DMS153 treated with DMSO at 0.1 percent for 48 hours (cell line): Measurements from ENCODE around the gene MAN1B1.
"Not testable (repeated sequence)": the region's sequence is repeated elsewhere in the genome, so short reads cannot be mapped to it uniquely, and the experiment has no call there.

Source experiments
- DNase-seq: peaks from one replicate; lab custom pipeline; 2025; ENCODE audit not compliant: unreplicated experiment; lab: John Stamatoyannopoulos, UW

Gene MAN1B1

DNA sequence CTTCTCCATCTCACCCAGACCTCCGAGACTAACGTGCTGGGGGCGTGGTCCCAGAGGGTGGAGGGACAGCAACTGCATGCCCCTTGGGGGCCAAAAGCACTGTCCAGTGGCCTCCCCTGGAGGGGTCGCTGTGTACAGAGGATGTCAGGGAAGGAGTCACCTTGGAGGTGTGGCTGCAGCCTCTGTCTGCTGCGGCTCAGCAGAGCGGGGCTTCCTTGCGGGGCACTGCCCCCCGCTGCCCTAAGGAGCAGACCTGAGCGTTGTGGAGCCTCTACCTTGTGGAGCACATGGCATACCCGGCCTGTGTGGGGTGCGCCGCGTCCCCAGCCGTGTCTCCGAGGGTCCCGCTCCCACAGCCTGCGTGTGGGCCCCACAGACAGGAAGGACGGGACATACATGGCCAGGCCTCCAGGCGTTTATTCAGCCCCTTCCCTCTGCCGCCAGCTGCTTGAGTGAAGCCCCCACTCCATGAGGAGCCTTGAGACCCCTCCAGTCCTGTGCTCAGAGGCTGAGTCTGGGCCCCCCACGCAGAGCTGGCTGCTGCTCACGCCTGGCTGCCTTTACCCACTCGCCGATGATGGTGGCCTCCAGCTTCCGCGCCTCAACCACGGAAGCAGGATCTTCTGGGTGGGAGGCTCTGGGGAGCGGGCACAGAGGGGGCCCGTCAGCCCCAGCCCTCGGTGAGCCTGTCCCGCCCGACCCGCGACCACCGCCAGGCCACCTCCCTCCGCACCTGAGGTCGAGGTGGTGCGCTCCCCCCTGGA lies 23.5 kb downstream of the MAN1B1 start:
- no peak for DNase-seq

DNA sequence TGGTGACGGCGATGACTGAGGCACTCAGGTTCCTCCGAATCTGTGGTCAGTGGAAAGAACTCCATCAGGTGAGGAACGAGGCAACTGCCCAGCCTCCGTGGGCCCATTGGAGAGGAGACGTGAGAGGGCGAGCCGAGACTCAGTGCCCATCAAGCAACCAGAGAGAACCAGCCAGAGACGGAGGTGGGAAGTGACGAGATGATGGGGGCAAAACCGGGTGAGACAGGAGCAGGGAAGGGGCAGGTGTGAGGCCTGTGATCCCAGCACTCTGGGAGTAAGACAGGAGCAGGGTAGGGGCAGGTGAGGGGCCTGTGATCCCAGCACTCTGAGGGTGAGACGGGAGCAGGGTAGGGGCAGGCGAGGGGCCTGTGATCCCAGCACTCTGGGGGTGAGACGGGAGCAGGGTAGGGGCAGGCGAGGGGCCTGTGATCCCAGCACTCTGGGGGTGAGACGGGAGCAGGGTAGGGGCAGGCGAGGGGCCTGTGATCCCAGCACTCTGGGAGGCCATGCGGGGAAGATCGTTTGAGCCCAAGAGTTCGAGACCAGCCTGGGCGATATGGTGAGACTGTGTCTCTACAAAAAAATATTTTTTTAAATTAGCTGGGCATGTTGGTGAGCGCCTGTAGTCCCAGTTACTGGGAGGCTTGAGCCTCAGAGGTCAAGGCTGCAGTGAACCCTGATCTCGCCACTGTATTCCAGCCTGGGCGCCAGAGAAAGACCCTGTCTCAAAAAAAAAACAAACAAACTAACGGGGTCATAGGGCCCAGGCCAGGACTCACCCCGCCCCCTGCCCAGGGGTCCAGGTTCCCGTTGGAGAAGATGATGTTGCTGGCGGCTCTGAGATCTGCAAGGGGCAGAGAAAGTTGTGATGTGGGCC lies 24.4 kb downstream of the MAN1B1 start:
- DNase-seq, result no peak

DNA sequence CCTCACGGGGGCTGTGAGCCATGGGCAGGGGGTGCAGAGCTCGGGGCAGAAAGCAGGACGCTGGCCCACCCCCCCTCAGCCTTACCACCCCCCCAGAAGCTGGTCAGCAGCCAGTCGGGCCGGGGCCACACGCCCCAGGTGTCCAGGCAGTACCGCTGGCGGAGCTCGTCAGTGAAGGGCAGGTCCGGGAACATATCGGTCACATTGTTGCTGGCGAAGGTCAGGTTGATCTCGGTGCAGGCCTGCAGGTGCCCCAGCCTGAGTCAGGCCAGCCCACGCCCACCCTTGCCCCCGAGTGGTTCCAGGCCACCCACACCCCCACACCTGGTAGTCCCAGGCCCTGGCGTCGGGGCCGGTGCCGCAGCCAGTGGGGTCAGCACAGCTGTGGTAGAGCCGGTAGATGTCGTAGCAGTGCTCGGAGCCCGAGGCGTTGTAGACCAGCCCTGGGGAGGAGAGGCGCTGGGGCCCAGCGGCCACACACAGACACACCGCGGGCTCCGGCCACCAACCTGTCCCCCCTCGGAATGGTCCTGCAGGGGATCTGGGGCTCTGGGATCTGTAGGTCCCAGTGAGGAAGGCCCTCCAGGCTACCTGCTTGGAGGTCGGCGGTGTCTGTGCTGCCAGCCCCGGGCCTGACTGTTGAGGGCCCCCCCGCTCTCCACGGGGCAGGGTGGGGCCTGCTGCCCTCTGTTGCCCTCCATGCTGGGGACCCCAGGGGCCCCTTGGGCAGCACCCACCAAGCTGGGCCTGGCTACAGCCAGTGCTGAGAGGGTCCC lies 25.2 kb downstream of the MAN1B1 start:
- no peak for DNase-seq

DNA sequence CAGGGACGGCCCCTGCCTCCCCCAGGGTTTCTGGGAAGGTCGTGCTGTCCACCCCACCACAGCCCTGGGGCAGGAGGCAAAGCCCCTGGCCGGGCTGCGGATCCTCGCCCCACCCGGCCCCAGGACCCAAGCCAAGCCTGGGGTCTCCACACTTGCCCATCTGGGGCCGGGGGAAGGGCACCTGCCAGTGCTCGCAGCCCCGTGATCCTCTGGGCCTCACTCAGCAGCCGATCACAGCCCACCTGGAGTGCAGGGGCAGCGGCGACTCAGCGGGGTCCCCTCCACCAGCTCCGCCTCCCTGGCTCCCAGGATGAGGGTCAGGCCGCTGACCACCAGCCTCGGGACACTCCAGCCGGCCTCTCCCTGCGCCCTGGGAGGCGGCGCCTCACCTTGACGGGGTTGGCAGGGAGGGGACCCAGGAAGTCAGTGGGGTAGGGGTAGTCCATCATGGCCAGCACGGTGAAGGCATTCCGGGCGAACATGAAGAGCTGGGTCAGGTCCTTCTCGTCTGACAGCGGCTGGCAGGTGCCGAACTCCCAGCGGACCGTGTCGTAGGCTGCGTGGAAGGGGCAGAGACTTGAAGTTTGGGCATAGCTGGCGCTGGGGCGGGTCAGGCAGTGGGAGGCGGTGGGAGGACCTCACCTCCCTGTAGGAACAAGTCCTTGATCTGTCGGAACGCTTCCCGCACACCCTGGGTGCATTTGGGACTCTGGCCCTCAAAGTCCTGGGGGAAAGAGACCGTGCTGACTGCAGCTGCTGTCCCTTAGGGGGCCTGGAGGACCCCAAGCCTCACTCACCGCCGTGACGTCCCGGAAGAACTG lies 26.0 kb downstream of the MAN1B1 start:
- DNase-seq, result no peak

DNA sequence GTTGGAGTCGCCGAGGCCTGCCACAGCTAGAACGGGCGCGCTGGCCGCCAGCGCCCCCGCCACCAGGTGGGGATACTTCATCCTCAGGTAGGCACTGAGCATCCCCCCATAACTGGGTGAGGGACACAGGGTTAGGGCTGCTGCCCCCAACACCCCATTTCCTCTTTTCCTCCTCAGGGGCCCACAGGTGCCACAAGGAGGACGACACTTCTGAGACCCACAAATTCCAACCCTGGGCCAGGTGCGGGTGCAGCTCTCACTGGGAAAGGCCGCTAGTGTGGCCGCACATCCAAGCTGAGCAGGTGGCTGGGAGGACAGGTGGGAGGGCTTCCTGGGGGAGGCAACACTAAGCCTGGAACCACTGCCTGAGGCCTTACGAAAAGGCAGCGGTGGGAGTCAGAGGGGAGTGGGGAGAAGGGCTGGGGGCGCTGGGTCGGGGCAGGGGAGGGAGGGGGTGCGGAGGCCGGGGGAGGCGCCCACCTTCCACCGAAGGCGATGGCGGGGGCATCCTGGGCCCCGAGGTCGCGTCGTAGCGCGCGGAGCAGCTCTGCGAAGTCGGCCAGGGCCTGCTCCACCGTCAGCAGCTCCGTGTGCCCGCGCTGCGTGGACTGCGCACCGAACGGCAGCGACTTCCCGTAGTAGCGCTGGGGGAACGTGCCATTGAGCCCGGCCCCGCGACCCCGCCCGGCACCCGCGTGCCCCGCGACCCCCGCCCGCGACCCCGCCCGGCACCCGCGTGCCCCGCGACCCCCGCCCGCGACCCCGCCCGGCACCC lies 26.8 kb downstream of the MAN1B1 start:
- DNase-seq, result no peak

DNA sequence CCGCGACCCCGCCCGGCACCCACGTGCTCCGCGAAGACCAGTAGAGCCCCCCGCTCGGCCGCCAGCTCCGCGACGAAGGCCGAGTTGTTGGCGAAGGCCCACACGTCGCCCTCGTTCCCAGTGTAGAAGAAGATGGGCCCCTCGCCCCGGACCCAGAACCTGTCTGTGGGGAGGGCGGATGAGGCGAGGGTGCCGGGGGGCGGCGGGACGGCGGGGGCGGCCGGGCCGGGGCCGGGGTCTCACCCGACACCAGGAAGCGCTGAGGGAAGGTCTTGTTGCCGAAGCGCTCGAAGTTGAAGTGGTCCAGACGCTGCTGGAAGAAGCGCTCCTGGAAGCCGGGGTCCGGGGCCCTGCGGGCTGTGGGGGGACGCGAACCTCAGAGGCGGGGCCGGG lies 27.4 kb downstream of the MAN1B1 start:
- DNase-seq, result no peak

DNA sequence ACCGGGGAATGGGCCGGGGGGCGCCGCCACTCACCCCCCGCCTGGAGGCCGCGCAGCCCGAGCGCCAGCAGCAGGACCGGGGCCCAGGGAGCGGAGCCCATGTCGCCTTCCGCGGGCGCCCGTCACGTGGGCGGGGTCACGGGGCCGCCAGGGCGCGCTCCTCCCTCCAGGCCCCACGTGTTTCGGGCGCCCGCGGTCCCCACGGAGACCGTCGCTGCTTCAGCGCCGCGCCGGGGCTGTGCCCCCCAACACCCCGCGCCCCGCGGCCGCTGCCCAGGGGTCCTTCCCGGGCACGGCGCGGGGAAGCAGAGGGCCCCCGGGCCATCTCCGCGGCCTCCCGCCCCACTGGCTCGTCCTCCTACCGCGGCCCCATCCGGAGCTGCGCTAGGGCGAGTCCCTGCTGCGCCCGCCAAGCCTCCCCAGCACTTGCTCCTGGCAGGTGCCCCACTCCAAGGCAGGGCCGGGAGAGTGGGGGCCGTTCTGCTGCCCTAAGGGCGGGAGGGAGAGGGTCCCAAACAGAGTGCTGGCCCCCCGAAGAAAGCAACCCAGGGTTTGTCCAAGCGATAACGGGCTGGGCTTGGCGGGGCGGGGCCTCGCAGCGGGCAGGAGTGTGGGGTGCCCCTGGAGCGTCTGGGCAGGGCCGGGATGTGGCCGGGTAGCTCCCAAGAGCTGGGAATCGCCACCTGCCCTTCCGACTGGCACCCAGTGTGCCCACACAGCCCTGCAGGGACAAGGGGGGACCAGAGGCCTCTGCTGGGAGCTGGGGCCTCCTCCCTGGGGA lies 28.0 kb downstream of the MAN1B1 start, which contains the start of gene DPP7:
DPP7 (minus strand) TSS at position 121 of the 781 bp plus-strand sequence; CDS start at position 101, 20 bp downstream.
- no peak for DNase-seq

DNA sequence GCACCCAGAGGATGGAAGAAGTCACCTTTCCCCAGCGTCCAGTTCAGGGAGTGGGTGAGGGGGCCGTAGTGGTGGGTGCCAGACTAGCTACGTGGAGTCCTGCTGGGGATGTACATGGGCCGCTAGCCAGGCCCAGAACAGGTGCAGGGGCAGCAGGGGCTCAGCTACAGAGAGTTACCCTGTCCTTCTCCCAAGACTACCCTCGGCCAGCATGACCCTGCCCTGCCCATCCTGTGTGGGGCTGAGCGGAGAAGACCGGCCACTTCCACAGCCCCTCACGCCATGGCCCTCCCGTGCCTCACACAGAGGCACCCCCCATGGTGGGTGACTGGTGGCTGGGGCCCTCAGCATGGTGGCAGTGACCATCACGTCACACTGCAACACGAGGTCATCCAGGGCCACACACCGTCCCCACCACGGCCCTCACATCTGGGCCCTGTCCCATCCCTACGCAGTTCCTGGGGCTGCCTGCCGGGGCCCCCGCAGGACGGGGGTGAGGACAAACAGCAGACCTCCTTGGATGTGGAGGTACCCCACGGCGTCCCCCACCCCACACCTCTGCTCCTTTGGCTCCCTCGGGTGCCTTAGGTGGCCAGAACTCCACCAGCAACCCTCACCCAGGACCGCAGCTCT lies 28.7 kb downstream of the MAN1B1 start:
- no peak for DNase-seq

DNA sequence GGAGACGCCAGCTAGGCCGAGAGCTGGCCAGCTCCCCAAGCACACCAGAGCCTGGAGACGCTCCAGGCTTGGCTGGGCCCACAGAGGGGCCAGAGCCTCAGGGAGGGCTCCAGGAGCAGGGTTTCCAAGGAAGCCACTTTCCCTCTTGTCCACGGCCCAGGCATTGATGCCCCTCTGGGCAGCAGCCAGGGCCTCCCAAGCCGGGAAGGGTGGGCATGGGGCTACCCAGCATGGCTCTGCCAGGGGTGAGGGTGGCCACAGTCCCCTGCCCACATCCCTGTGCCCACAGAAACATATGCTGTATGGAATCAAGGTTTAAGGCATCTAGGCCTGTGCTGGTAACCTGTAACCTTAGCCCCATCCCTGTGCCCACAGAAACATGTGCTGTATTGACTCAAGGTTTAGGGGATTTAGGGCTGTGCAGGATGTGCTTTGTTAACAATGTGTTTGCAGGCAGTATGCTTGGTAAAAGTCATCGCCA lies 29.3 kb downstream of the MAN1B1 start:
- no peak for DNase-seq

DNA sequence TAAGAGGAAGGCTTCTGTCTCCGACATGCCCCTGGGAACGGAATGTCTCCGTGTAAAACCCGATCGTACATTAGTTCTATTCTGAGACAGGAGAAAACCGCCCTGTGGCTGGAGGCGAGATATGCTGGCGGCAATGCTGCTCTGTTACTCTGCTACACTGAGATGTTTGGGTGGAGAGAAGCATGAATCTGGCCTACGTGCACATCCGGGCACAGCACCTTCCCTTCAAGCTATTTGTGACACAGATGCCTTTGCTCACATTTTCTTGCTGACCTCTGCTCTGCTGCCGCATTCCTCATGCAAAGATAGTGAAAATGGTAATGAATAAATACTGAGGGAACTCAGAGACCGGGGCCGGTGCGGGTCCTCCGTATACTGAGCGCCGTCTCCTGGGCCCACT lies 29.9 kb downstream of the MAN1B1 start:
- DNase-seq, result no peak

DNA sequence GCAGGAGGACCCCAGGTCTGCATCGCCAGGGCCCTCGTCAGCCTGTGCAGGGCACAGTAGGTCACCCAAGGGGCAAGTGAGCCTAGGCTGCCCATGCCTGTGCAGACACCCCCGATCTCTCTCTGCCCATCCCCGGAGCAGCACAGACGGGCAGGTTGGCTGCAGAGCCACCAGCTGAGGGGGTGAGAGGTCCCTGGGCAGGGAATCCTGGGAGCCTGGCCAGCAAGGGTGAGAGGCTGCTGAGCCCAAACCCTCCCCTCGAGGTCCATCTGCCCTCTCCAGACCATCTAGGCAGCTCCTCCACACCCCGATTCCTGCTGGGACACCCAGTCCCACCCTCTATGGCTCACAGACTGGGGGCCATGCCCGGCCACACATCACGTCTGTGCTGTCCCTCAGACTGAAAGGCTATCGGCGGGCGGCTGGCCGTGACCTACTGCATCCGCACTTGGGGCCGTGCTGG lies 30.5 kb downstream of the MAN1B1 start:
- DNase-seq, result no peak

DNA sequence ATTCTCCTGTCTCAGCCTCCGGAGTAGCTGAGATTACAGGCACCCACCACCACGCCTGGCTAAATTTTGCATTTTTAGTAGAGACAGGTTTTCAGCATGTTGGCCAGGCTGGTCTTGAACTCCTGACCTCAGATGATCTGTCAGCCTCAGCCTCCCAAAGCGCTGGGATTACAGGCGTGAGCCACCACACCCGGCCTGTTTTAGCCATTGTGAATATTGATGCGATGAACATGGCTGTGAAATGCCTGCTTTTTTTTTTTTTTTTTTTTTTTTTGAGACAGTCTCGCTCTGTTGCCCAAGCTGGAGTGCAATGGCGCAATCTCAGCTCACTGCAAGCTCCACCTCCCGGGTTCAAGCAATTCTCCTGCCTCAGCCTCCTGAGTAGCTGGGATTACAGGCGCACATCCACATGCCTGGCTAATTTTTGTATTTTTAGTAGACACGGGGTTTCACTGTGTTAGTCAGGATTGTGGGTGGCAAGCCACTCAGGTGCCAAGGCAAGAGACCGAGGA lies 31.4 kb downstream of the MAN1B1 start:
- DNase-seq, result not testable (repeated sequence)

DNA sequence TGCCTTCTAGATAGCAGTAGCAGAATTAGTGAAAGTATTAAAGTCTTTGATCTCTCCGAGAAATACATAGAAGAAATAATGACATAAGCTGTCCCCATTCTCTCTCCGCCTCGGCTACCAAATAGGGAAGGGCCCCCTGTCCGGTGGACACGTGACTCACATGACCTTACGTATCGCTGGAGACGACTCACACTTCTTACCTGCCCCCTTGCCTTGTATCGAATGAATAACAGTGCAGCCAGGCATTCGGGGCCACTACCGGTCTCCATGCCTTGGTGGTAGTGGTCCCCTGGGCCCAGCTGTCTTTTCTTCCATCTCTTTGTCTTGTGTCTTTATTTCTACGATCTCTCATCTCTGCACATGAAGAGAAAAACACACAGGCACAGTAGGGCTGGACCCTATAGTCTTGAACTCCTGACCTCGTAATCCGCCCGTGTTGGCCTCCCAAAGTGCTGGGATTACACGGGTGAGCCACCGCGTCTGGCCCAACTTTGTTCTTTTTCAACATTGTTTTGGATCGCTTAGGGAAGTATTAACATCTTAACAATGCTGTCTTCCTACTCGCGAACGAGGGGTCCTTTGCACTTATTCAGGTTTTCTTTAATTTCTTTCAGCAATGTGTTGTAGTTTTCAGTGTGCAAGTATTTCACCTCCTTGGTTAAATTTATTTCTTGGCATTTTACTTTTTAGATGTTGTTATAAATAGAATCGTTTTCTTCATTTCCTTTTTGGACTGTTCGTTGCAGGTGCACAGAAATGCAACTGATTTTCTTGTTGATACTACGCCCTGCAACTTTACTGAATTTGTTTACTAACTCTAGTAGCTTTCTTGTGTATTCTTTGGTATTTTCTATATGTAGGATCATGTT lies 35.4 kb downstream of the MAN1B1 start:
- DNase-seq, result not testable (repeated sequence)

DNA sequence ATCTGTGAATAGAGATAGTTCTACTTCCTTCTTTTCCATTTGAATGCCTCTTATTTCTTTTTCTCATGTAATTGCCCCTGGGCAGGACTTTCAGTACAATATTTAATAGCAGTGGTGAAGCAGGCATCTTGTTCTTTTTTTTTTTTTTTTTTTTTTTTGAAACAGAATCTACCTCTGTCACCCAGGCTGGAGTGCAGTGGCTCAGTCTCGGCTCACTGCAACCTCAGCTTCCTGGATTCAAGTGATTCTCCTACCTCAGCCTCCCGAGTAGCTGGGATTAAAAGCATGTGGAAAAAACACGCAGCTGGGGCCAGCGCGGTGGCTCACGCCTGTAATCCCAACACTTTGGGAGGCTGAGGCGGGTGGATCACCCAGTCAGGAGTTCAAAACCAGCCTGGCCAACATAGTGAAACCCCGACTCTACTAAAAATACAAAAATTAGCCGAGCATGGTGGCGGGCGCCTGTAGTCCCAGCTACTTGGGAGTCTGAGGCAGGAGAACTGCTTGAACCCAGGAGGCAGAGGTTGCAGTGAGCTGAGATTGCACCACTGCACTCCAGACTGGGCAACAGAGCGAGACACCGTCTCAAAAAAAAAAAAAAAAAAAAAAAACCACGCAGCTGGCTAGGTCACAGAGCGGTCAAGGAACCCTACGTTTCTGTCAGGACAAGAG lies 36.1 kb downstream of the MAN1B1 start:
- not testable (repeated sequence) for DNase-seq

DNA sequence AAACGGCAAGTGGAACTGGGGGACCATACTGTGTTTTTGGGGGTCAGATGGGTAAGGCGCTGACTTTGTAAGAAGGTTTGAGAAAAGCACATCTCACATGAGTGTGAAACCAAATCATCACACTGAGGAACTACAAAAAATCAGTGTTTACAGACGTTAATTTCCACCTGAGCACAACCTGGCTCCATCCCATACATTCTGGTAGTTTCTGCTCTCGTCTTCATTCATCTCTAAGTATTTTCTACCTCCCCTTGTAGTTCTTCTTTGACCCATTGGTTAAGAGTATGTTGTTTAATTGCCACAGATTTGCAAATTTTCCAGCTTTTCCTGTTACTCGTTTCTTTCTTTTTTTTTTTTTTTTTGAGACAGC lies 36.7 kb downstream of the MAN1B1 start:
- no peak for DNase-seq

DNA sequence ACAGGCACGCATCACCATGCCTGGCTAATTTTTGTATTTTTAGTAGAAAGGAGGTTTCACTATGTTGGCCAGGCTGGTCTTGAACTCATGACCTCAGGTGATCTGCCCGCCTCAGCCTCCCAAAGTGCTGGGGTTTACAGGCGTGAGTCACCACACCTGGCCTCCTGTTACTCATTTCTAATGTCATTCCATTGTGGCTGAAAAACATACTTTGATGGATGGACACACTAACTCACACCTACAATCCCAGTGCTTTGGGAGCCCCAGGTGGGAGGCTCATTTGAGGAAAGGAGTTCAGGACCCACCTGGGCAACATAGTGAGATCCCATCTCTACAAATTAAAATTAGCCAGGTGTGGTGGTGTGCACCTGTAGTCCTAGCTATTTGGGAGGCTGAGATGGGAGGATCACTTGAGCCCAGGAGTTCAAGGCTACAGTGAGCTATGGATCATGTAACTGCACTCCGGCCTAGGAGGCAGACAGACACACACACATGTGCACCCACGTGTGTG lies 37.2 kb downstream of the MAN1B1 start:
- DNase-seq, result not testable (repeated sequence)
